Tibial artery (tissue), 4 donors: Measurements from ENCODE around the gene ZNF124.

Source experiments
- DNase-seq, 2 donors: peaks; one replicate each; pipeline ENCODE4 v3.0.0-alpha.2; 2019
- H3K27ac ChIP-seq, 2 donors: fragments of 200-600 bp; sonication (generic) in 1 of 2; 1 replicate in 1 of 2; 2 replicates in 1 of 2; pipeline ENCODE4 v1.5.1; 2018 to 2019; ENCODE audit warnings: mild to moderate bottlenecking in 1 of 2
- H3K27me3 ChIP-seq, 2 donors: fragments of 200-600 bp; sonication (generic) in 1 of 2; one replicate each; pipeline versions ENCODE4 v1.5.1 to v1.6.0; 2016 to 2019
- H3K36me3 ChIP-seq, 3 donors: fragments of 200-600 bp; sonication (generic) in 2 of 3; one replicate each; pipeline ENCODE4 v1.5.1; 2016 to 2019; ENCODE audit warnings: mild to moderate bottlenecking in 2 of 3
- H3K4me1 ChIP-seq, 4 donors: fragments of 200-600 bp; sonication (generic) in 2 of 4; 1 replicate in 3 of 4; 2 replicates in 1 of 4; pipeline ENCODE4 v1.5.1; 2016 to 2019
- H3K4me3 ChIP-seq, 2 donors: fragments of 200-600 bp; sonication (generic) in 1 of 2; 1 replicate in 1 of 2; 2 replicates in 1 of 2; pipeline ENCODE4 v1.5.1; 2018 to 2019; ENCODE audit warnings: mild to moderate bottlenecking in 2 of 2
- H3K9me3 ChIP-seq, 3 donors: fragments of 200-600 bp; sonication (generic) in 1 of 3; one replicate each; pipeline ENCODE4 v1.5.1; 2016 to 2019
- intact Hi-C: fragments of 100-400 bp; cut with DNase I; formaldehyde crosslinking; loops from one replicate; pipeline ENCODE4 v1.15.0; 2023; ENCODE audit warnings: low total_unique reads
- TF ChIP-seq, protein P1 (sequence below), 2 experiments: fragments of 200-600 bp in 1 of 2; fragments of 450-650 bp in 1 of 2; IDR thresholded peaks; one replicate each; pipeline ENCODE4 v1.5.1; 2017 to 2019; ENCODE audit warnings: antibody characterized with exemption in 2 of 2, mild to moderate bottlenecking in 1 of 2, moderate library complexity in 1 of 2

The ZNF124 gene

DNA sequence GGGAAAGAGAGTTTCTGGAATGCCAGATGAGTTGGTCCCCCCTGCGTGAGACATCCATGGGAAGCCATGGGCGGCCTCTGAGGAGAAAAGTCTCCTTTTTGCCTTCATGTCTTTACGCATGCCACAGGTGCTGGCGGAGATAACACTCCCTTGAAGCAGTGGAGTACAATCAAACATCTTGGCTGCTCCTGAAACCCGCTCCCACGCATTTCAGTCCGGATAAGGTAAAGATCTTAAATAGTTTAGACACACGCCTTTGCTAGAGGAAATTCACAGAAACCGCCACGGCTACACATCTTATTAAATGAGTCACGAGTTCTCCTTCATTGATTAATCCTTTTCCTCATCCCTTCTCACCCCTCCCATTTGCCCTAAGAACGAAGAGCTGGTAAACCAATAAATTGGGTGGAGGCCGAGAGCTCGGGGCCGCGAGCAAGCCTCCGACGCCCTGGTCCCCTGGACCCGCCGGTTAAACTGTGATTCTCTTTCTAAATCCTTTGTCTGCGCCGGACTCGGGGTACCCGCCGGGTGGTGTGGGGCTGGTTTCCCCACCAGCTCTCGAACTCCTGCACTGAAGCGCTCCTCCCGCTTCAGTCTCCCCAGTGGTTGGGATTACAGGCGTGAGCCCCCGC is 61.1 kb downstream of the ZNF124 start:
- H3K27ac ChIP-seq = peak overlapping the region; percentile 79 to 95
- H3K4me1 ChIP-seq = peaks cover 0 to 14% (median 11%) of the 10 kb centered on the region in 4 donors
- H3K9me3 ChIP-seq = no peaks in the 10 kb centered on the region
- H3K27me3 ChIP-seq = peaks cover 0 to 3% of the 10 kb centered on the region in 2 donors
- TF ChIP-seq, protein P1, sequence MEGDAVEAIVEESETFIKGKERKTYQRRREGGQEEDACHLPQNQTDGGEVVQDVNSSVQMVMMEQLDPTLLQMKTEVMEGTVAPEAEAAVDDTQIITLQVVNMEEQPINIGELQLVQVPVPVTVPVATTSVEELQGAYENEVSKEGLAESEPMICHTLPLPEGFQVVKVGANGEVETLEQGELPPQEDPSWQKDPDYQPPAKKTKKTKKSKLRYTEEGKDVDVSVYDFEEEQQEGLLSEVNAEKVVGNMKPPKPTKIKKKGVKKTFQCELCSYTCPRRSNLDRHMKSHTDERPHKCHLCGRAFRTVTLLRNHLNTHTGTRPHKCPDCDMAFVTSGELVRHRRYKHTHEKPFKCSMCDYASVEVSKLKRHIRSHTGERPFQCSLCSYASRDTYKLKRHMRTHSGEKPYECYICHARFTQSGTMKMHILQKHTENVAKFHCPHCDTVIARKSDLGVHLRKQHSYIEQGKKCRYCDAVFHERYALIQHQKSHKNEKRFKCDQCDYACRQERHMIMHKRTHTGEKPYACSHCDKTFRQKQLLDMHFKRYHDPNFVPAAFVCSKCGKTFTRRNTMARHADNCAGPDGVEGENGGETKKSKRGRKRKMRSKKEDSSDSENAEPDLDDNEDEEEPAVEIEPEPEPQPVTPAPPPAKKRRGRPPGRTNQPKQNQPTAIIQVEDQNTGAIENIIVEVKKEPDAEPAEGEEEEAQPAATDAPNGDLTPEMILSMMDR (IDR thresholded peaks at IDR 0.05) = no peak
- no peaks in the 10 kb centered on the region for H3K36me3 ChIP-seq
- intact Hi-C loops = loop anchor here (10.0 kb wide), 1 partner anchor 54 kb away; no protein-coding TSS in a partner anchor
- peak overlapping the region; percentile 74 to 100 for H3K4me3 ChIP-seq
- no peak for DNase-seq

DNA sequence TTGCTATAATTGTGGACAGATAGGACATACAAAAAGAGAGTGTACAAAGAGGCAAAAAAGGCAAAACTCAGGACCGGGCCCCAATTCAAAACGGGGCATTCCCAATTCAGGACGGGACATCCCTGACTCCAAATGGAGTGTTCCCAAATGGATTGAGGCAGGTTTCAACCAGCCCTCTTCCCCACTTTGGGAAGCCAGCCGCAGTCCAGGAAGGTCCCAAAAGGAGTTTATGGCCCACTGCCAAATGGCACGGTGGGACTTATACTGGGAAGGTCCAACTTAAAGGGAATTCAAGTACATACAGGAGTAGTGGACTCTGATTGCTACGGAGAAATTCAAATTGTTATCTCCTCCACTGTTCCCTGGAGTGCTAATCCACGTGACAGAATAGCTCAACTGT is 64.1 kb downstream of the ZNF124 start:
- Histone ChIP-seq H3K4me1 (peaks cover 0 to 30% (median 20%) of the 10 kb centered on the region in 4 donors), H3K4me3 (no peak overlapping the region), H3K36me3 (no peaks in the 10 kb centered on the region), H3K9me3 (no peaks in the 10 kb centered on the region), H3K27me3 (peaks cover 0 to 3% of the 10 kb centered on the region in 2 donors), H3K27ac (no peak overlapping the region)
- TF ChIP-seq, protein P1 (IDR thresholded peaks at IDR 0.05) = no peak
- no peak for DNase-seq
- intact Hi-C loops = loop anchor here (10.0 kb wide), 1 partner anchor 173 kb away; the partner anchor contains the start of gene AHCTF1

DNA sequence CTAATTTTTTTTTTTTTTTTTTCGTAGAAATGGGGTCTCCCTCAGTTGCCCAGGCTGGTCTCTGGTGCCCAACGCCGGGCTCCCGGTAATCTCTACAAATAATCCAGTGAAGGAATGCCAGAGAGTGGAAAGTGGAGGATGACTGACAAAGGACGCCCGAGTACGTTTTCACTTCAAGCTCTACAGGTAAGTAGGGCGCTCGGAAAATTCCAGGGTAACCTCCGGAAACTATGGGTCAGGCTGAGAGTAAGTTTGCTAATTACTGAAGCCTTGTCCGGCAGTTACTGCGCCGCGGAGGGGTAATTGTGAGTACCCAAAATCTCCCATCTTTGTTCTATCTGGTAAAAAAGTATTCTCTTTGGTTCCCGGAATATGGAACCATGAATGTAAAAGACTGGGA is 65.9 kb downstream of the ZNF124 start:
- Histone ChIP-seq H3K36me3 (peaks cover 9 to 11% (median 10%) of the 10 kb centered on the region in 3 donors), H3K9me3 (peaks cover 0 to 2% (median 0%) of the 10 kb centered on the region in 3 donors), H3K4me1 (peaks cover 0 to 23% (median 15%) of the 10 kb centered on the region in 4 donors), H3K27ac (no peak overlapping the region), H3K4me3 (no peak overlapping the region), H3K27me3 (no peaks in the 10 kb centered on the region)
- no peak for DNase-seq
- TF ChIP-seq, protein P1 (IDR thresholded peaks at IDR 0.05) = no peak
- intact Hi-C loops = loop anchor here (2.0 to 10.0 kb wide), 2 partner anchors 27 to 171 kb away; partner anchors contain the start of genes AHCTF1 and ZNF670
